K562 (cell line): ENCODE measurements around the gene HCFC1R1. TPM values are rescaled to one million over a fixed set of nuclear protein-coding genes. Genes with fewer than 3 reads are reported as not detected.
A peak's percentile ranks its signal among the peaks of the same experiment; 100 is the strongest.

Experiments
- AFF1 ChIP-seq, 2 experiments: fragments of 450-650 bp; IDR thresholded peaks; 2 replicates each; pipeline ENCODE4 v1.6.1; 2018; ENCODE audit warnings: mild to moderate bottlenecking in 2 of 2, low read depth in 1 of 2; ENCODE audit not compliant: partially characterized antibody in 2 of 2
- BRD9 ChIP-seq: fragments of 450-650 bp; IDR thresholded peaks from 2 replicates; pipeline ENCODE4 v1.6.1; 2018; ENCODE audit warnings: low read depth; ENCODE audit not compliant: partially characterized antibody
- DACH1 ChIP-seq: fragments of 450-650 bp; IDR thresholded peaks from 2 replicates; pipeline ENCODE4 v1.6.1; 2018; ENCODE audit not compliant: partially characterized antibody
- HNRNPH1 ChIP-seq: fragments of 200-400 bp; formaldehyde crosslinking; optimal IDR thresholded peaks from 2 replicates; pipeline ENCODE3; 2017; ENCODE audit warnings: low read depth, mild to moderate bottlenecking, low read length, moderate library complexity
- NBN ChIP-seq: fragments of 450-650 bp; IDR thresholded peaks from 2 replicates; pipeline ENCODE4 v1.6.1; 2016; ENCODE audit warnings: low read depth, mild to moderate bottlenecking
- NCOA1 ChIP-seq: fragments of 450-650 bp; IDR thresholded peaks from 2 replicates; pipeline ENCODE4 v1.6.1; 2016; ENCODE audit warnings: low read depth
- NR4A1 ChIP-seq, 2 experiments: fragments of 250-450 bp in 1 of 2; fragments of 450-650 bp in 1 of 2; sonication (Bioruptor Pico) in 1 of 2; IDR thresholded peaks; 2 replicates each; pipeline versions ENCODE4 v1.4.0 to v1.6.1; 2016 to 2020; ENCODE audit warnings: mild to moderate bottlenecking in 2 of 2, missing compliant biosample characterization in 1 of 2, missing genetic modification characterization in 1 of 2, moderate library complexity in 1 of 2
- RBM39 ChIP-seq: fragments of 200-400 bp; formaldehyde crosslinking; optimal IDR thresholded peaks from 2 replicates; pipeline ENCODE3; 2018; ENCODE audit warnings: low read depth, low read length
- RCOR1 ChIP-seq, 2 experiments: IDR thresholded peaks; 2 replicates each; pipeline ENCODE4 v1.6.1; 2012; ENCODE audit warnings: low read depth in 2 of 2, low read length in 2 of 2, borderline replicate concordance in 1 of 2, improper control_type of control experiment in 1 of 2
- TBL1XR1 ChIP-seq, 2 experiments: IDR thresholded peaks; 2 replicates each; pipeline ENCODE4 v1.6.1; 2012; ENCODE audit warnings: improper control_type of control experiment in 2 of 2, low read length in 2 of 2, mild to moderate bottlenecking in 1 of 2
- ZBTB40 ChIP-seq, 2 experiments: fragments of 450-650 bp in 1 of 2; sonication (generic) in 1 of 2; formaldehyde crosslinking in 1 of 2; IDR thresholded peaks; 2 replicates each; pipeline versions ENCODE4 v1.7.1 to v1.9.0; 2016 to 2022; ENCODE audit warnings: inconsistent platforms in 1 of 2, mild to moderate bottlenecking in 1 of 2, missing genetic modification reagents in 1 of 2
- ZFP36 ChIP-seq: fragments of 150-350 bp; IDR thresholded peaks from 2 replicates; pipeline ENCODE4 v1.6.1; 2018; ENCODE audit warnings: low read length, low read depth; ENCODE audit not compliant: partially characterized antibody
- ZNF551 ChIP-seq: fragments of 250-450 bp; sonication (Bioruptor Pico); IDR thresholded peaks from 2 replicates; pipeline ENCODE4 v1.5.0; 2021; ENCODE audit warnings: mild to moderate bottlenecking, moderate library complexity
- polyA plus RNA-seq, 8 experiments: library from polyadenylated mRNA; depleted of rRNA in 4 of 8; stranded (reverse) in 5 of 8; unstranded in 3 of 8; fragments of >200 nt; fragmentation: Nextera tagmentation in 2 of 8; fragmentation: Illumina TruSeq in 1 of 8; extraction: Ambion mirVana in 2 of 8; extraction: Trizol in 1 of 8; gene quantifications; 2 replicates each; pipeline versions ENCODE4 v1.2.1 to v1.2.3, GENCODE V29; 2011 to 2014; ENCODE audit warnings: inconsistent platforms in 1 of 8, missing spikeins in 1 of 8
- total RNA-seq, 7 experiments: library from RNA; depleted of rRNA in 6 of 7; stranded (reverse); fragments of >200 nt in 6 of 7; fragmentation: Illumina TruSeq in 2 of 7; extraction: Trizol in 2 of 7; gene quantifications; 2 replicates each; pipeline versions ENCODE4 v1.2.1 to v1.2.3, GENCODE V29; 2011 to 2021; ENCODE audit warnings: low replicate concordance in 1 of 7

Gene HCFC1R1
- total and polyA plus RNA-seq, 9 of the 15 experiments (the other 6 are each of a cell fraction or from before 2014, with no cell fraction given): 2.2 to 29.0 (median 11.2) TPM

GRCh38 chr16:3007957-3008689, 15.6 kb downstream of the HCFC1R1 start (continued):
- TF ChIP-seq TBL1XR1 (IDR thresholded peaks at IDR 0.05; ENCODE audit: low read length in 2 of 2) (peak in 1 of 2 experiments; percentile 26; a peak in 1 of 4 replicates), BRD9 (peak; percentile 61), NBN (no peak), ZNF551 (CRISPR knock-in tag) (no peak), RCOR1 (IDR thresholded peaks at IDR 0.05; ENCODE audit: borderline replicate concordance in 1 of 2, low read depth in 2 of 2, low read length in 2 of 2) (0 out of 4 replicates have a peak, but pooled peaks of 1 of the 2 experiments have one; percentile 6), ZFP36 (no peak), NCOA1 (peak; percentile 60; the same call in 1 of the 2 replicates), ZBTB40 (IDR thresholded peaks at IDR 0.05) (peak; percentile 88), ZBTB40 (CRISPR knock-in tag; IDR thresholded peaks at IDR 0.05) (no peak), RBM39 (peak; percentile 46), AFF1 (IDR thresholded peaks at IDR 0.05; ENCODE audit: low read depth in 1 of 2, partially characterized antibody in 2 of 2) (peak in 1 of 2 experiments; percentile 48), NR4A1 (CRISPR knock-in tag; IDR thresholded peaks at IDR 0.05) (no peak), NR4A1 (tag; IDR thresholded peaks at IDR 0.05) (peak; percentile 48), DACH1 (no peak), HNRNPH1 (no peak)
